ENCODE results near the gene POLR2C. TPM values are rescaled to one million over a fixed set of nuclear protein-coding genes. Genes with fewer than 3 reads are reported as not detected.

The POLR2C gene
- total RNA-seq, 6 experiments from 2014 or later: 66.0 to 79.4 (median 71.3) TPM

DNA sequence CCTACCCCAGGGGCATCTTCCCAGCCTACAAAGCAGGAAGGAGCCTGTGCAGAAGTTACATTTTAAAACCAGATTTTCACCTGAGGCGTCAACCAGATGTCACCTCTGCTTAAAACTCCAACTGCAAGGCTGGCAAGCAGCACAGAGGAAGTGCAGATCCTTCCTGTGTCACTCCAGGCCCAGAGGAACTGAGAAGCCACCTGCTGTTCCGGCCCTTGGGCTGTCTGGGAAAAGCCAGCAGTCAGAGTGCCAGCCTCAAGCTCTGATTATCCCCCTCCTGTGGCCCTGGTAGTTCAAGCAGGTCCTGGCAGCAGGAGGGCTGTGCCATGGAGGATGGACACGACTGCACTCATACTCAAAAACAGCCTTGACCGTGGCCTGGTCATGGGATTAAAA is 10.2 kb downstream of the POLR2C start:
- Mint-ChIP-seq H3K27me3 (ENCODE audit: insufficient read depth) (peaks cover 1% of the 10 kb centered on the region; the same call in 1 of the 2 replicates), H3K4me3 (no peak overlapping the region)

DNA sequence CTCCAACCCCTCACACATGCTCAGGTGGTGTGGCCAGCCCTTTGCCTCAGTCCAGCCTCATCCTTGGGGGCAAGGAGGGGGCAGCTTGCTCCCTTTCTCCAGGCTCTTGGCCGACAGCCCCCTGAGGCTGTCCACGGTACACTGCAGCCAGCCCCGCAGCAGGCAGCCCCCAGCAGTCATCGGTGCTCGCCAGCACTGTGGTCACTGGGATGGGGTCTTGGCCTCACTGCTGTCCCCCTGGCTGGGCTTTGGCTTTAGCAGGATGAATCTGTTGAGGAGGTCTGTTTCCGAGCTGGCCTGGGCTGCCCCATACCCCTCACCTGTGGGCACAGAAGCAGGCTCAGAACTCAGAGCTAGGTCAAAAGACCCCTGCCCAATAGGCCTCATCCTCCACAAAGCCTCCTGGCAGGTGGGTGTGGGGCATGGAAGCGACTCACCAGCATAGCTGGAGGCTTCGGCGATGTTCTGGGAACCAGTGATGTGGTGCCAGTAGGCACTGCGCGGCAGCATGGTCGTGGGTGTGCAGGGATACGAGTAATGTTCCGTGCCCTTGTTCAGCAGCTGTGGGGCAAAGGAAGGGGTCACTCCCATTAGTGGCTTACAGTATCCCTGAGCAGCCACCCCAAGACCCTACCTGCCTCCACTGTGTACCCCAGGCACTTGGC is 10.8 kb downstream of the POLR2C start:
- H3K4me1 Mint-ChIP-seq (ENCODE audit: low read depth): peaks cover 13% of the 10 kb centered on the region; the same call in 1 of the 2 replicates
- TF ChIP-seq, protein P1, sequence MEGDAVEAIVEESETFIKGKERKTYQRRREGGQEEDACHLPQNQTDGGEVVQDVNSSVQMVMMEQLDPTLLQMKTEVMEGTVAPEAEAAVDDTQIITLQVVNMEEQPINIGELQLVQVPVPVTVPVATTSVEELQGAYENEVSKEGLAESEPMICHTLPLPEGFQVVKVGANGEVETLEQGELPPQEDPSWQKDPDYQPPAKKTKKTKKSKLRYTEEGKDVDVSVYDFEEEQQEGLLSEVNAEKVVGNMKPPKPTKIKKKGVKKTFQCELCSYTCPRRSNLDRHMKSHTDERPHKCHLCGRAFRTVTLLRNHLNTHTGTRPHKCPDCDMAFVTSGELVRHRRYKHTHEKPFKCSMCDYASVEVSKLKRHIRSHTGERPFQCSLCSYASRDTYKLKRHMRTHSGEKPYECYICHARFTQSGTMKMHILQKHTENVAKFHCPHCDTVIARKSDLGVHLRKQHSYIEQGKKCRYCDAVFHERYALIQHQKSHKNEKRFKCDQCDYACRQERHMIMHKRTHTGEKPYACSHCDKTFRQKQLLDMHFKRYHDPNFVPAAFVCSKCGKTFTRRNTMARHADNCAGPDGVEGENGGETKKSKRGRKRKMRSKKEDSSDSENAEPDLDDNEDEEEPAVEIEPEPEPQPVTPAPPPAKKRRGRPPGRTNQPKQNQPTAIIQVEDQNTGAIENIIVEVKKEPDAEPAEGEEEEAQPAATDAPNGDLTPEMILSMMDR (IDR thresholded peaks at IDR 0.05): no peak
- no peaks in the 10 kb centered on the region for H3K9me3 Mint-ChIP-seq
- peaks cover 4% of the 10 kb centered on the region; the same call in 1 of the 2 replicates for H3K36me3 Mint-ChIP-seq (ENCODE audit: low read depth)
- DNase-seq: no peak
- H3K4me3 Mint-ChIP-seq: no peak overlapping the region
- H3K27me3 Mint-ChIP-seq (ENCODE audit: insufficient read depth): peaks cover 1% of the 10 kb centered on the region; the same call in 1 of the 2 replicates
- H3K27ac Mint-ChIP-seq: no peak overlapping the region

More for the DNA sequence above, 10.2 kb downstream of the POLR2C start:
- no peak for DNase-seq
- peaks cover 12% of the 10 kb centered on the region; the same call in 1 of the 2 replicates for H3K4me1 Mint-ChIP-seq (ENCODE audit: low read depth)
- no peaks in the 10 kb centered on the region for H3K9me3 Mint-ChIP-seq
- H3K27ac Mint-ChIP-seq: no peak overlapping the region
- peaks cover 4% of the 10 kb centered on the region; the same call in 1 of the 2 replicates for H3K36me3 Mint-ChIP-seq (ENCODE audit: low read depth)
- TF ChIP-seq, protein P1 (IDR thresholded peaks at IDR 0.05): no peak

DNA sequence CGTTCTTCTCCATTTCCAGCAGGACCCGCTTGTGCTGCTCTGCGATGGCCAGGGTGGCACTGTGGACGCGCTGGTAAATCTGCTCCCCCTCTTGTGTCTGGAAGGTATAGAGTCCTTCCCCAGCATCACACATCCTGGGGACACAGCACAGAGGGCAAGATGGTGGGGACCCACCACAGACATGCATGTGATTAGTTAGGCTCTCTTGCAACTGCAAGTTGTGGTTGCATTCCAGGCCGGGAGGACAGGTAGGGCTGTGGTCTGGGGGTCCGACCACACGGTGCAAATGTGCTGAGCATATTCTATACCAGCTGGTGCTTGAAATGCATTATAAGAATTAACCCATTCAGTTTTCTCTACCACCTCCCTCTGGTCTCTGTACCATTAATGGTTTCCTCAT is 11.4 kb downstream of the POLR2C start:
- Mint-ChIP-seq H3K27ac (no peak overlapping the region), H3K4me1 (ENCODE audit: low read depth) (peaks cover 19% of the 10 kb centered on the region), H3K27me3 (ENCODE audit: insufficient read depth) (peaks cover 1% of the 10 kb centered on the region; the same call in 1 of the 2 replicates), H3K4me3 (no peak overlapping the region), H3K36me3 (ENCODE audit: low read depth) (peaks cover 4% of the 10 kb centered on the region; the same call in 1 of the 2 replicates), H3K9me3 (no peaks in the 10 kb centered on the region)
- TF ChIP-seq, protein P1 (IDR thresholded peaks at IDR 0.05): no peak
- DNase-seq: no peak

DNA sequence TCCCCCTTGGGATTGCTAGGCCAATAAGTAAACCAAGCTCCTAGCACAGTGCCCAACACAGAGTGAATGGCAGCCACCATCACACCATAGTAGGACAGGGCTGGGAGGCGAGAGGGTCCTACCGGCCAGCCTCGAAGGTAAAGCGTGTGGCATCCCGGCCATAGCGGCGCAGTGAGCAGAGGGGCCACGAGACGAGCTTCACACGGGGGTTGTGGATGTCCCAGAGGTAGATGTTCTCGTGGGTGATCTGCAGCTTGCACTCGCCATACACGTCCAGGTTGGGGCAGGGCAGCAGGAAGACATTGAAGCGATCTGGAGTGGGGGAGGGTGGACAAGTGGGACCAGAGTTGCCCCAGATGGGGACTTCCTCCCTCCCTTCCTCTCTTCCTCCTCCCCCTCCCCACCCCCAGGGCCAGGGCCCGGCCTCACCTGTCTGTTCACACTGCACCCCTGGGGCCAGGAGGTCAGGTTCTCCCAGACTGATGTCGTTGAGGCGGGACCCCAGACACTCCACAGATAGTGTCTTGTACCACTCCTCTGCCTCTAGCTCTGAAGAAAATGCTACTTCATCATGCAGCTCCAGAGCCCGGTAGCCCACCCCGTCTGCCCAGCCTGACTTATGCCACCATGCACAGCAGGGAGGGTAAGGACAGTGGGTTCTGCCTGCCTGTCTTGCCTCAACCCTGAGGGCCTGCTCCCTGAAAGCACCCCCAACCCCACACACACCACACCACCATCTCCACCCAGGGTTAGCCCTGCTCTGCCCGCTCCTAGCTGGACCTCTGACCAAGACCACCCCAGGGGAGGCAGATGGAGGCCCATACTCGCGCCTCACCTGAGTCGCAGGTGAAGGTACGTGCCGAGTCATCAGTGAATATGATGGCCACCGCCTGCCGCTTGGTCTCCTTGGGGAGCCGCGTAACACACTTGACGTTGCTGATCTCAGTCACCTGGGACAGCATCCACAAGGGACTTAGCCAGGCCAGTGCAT is 12.5 kb downstream of the POLR2C start:
- no peaks in the 10 kb centered on the region for H3K9me3 Mint-ChIP-seq
- peaks cover 27% of the 10 kb centered on the region for H3K4me1 Mint-ChIP-seq (ENCODE audit: low read depth)
- H3K4me3 Mint-ChIP-seq: no peak overlapping the region
- no peak overlapping the region for H3K27ac Mint-ChIP-seq
- TF ChIP-seq, protein P1 (IDR thresholded peaks at IDR 0.05): no peak
- H3K27me3 Mint-ChIP-seq (ENCODE audit: insufficient read depth): peaks cover 1% of the 10 kb centered on the region; the same call in 1 of the 2 replicates
- H3K36me3 Mint-ChIP-seq (ENCODE audit: low read depth): no peaks in the 10 kb centered on the region; the same call in 1 of the 2 replicates
- no peak for DNase-seq

DNA sequence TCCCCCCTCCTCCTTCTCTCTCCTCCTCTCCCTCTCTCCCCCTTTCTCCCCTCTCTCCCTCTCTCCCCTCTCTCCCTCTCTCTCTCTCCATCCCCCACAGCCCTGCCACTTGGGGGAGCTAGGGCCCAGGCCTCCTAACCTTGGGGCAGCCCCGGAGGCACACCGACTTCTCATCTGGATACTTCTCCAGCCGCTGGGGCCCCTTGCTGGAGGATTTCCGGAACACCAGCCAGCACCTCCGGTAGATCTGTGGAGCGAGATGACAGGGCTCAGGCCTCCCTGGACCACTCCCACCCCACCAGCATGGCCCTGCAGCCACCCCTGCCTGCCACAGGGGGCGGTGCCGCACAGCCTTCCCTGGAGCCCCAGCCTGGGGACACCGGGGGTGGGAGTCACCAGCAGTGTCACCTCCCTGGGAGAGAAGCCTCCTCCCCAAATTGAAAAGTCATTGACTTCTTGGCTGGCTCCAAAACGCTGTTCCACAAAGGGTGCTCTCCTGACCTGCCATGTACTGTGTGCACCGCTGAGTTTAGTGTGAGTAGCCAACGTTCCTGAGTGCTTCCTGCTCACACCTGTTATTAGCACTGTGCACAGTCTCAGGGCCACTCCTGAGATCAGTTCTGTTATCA is 13.3 kb downstream of the POLR2C start:
- H3K27ac Mint-ChIP-seq: no peak overlapping the region
- no peak overlapping the region for H3K4me3 Mint-ChIP-seq

More for the DNA sequence above, 13.3 kb downstream of the POLR2C start:
- Mint-ChIP-seq H3K9me3 (no peaks in the 10 kb centered on the region), H3K4me1 (ENCODE audit: low read depth) (peaks cover 32% of the 10 kb centered on the region), H3K27me3 (ENCODE audit: insufficient read depth) (peaks cover 1% of the 10 kb centered on the region), H3K36me3 (ENCODE audit: low read depth) (no peaks in the 10 kb centered on the region)
- TF ChIP-seq, protein P1 (IDR thresholded peaks at IDR 0.05): peak; percentile 56
- no peak for DNase-seq
